Cardiac muscle cell (in vitro differentiated cells and primary cell): ENCODE data around the gene C8A. TPM values are rescaled to one million over a fixed set of nuclear protein-coding genes. Genes with fewer than 3 reads are reported as not detected.
A peak's percentile ranks its signal among the peaks of the same experiment; 100 is the strongest.

ENCODE experiments used
- DNase-seq, 2 donors: peaks; one replicate each; pipeline versions ENCODE4 v3.0.0 to v3.0.0-alpha.2; 2010 to 2017; ENCODE audit warnings: low read depth in 1 of 2, low spot score in 1 of 2
- H3K27ac ChIP-seq: fragments of 200-600 bp; sonication (generic); 2 replicates; pipeline ENCODE4 v1.5.1; 2016
- H3K27me3 ChIP-seq: fragments of 200-600 bp; sonication (generic); 2 replicates; pipeline ENCODE4 v1.6.0; 2016; ENCODE audit warnings: control low read depth
- H3K36me3 ChIP-seq: fragments of 200-600 bp; sonication (generic); 2 replicates; pipeline ENCODE4 v1.5.1; 2016; ENCODE audit warnings: control low read depth
- H3K4me1 ChIP-seq: fragments of 200-600 bp; sonication (generic); 2 replicates; pipeline ENCODE4 v1.8.1; 2017; ENCODE audit warnings: low read depth, mild to moderate bottlenecking, mixed run types
- H3K4me3 ChIP-seq: fragments of 200-600 bp; sonication (generic); 2 replicates; pipeline ENCODE4 v1.5.1; 2016; ENCODE audit warnings: mild to moderate bottlenecking
- H3K9me3 ChIP-seq: fragments of 200-600 bp; sonication (generic); 2 replicates; pipeline ENCODE4 v1.5.1; 2017; ENCODE audit warnings: low read depth, mild to moderate bottlenecking, control low read depth
- polyA plus RNA-seq: library from polyadenylated mRNA; unstranded; fragments of >200 nt; fragmentation: Nextera tagmentation; extraction: Ambion mirVana; gene quantifications from 2 replicates; pipeline ENCODE4 v1.2.1, GENCODE V29; 2016
- total RNA-seq: library from RNA; depleted of rRNA; stranded (reverse); fragments of >200 nt; gene quantifications from 2 replicates; pipeline ENCODE4 v1.2.3, GENCODE V29; 2016
- TF ChIP-seq, protein P1 (sequence below): IDR thresholded peaks from 2 replicates; pipeline ENCODE4 v1.5.1; 2012; ENCODE audit warnings: low read depth, mild to moderate bottlenecking, low read length

Gene C8A
- total and polyA plus RNA-seq, 2 experiments from 2014 or later = not detected

DNA sequence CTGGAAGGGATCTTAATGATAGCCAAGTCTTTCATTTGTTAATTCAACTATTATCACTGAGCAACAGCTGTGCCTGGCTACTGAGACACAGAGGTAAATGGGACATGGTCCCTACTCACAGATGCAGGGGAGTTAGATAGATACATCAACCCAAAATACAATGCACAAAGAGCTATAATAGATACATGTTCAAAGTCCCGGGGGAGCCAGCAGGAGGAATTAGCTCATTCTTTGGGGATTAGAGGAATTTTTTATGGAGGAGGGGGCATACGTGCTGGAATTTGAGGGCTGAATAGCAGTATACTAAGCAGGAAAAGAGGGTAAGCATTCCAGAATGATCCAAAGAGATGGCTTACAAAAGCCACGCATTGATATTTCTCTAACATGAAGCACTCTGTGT, 76.6 kb downstream of the C8A start:
- Histone ChIP-seq H3K36me3 (no peaks in the 10 kb centered on the region), H3K4me1 (no peaks in the 10 kb centered on the region), H3K27ac (no peak overlapping the region), H3K9me3 (no peaks in the 10 kb centered on the region), H3K4me3 (no peak overlapping the region), H3K27me3 (no peaks in the 10 kb centered on the region)
- TF ChIP-seq, protein P1, sequence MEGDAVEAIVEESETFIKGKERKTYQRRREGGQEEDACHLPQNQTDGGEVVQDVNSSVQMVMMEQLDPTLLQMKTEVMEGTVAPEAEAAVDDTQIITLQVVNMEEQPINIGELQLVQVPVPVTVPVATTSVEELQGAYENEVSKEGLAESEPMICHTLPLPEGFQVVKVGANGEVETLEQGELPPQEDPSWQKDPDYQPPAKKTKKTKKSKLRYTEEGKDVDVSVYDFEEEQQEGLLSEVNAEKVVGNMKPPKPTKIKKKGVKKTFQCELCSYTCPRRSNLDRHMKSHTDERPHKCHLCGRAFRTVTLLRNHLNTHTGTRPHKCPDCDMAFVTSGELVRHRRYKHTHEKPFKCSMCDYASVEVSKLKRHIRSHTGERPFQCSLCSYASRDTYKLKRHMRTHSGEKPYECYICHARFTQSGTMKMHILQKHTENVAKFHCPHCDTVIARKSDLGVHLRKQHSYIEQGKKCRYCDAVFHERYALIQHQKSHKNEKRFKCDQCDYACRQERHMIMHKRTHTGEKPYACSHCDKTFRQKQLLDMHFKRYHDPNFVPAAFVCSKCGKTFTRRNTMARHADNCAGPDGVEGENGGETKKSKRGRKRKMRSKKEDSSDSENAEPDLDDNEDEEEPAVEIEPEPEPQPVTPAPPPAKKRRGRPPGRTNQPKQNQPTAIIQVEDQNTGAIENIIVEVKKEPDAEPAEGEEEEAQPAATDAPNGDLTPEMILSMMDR = no peak
- DNase-seq = no peak

DNA sequence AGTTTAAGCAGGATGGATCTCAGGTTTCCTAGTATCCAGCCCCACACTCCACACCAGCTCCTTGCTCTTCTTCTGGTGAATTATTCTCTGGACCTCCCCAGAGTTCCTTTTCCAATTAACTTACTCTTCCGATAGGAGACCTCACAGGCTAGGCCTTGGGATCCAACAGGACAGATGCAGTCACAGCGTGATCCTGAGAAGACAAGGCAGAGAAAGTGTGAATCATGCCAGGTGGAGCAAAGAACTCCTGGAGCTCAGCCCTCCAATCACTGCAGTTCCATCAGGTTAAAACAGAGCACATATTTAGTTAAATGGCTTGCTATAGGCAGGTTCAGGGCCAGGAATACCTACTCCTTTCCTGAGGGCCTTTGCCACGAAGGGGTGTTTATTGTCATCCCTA, 77.1 kb downstream of the C8A start:
- no peak for DNase-seq
- no peaks in the 10 kb centered on the region for H3K9me3 ChIP-seq
- no peaks in the 10 kb centered on the region for H3K4me1 ChIP-seq
- H3K27me3 ChIP-seq = no peaks in the 10 kb centered on the region
- no peak overlapping the region for H3K27ac ChIP-seq
- TF ChIP-seq, protein P1 = no peak
- no peaks in the 10 kb centered on the region for H3K36me3 ChIP-seq
- no peak overlapping the region for H3K4me3 ChIP-seq

DNA sequence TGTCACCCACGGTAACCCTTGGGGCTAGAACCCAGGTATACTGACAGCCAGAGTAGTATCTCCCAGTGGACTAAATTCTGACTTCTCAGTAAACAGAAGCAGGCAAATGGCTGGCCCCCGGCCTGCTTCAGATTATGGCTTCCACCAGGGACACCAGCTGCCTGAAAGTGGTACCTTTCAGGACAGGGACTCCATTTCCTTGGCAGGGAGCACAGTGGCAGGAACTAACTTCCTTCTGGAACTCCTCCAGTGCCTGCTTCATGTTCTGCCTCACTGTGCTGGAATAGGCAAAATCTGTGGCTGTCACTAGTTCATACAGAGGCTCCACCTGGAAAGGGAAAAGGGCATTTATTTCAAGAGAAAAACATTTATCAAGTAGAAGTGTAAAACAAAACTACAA, 78.6 kb downstream of the C8A start:
- Histone ChIP-seq H3K36me3 (no peaks in the 10 kb centered on the region), H3K4me3 (no peak overlapping the region), H3K27me3 (no peaks in the 10 kb centered on the region), H3K9me3 (no peaks in the 10 kb centered on the region), H3K4me1 (no peaks in the 10 kb centered on the region), H3K27ac (no peak overlapping the region)
- DNase-seq = no peak
- TF ChIP-seq, protein P1 = no peak

DNA sequence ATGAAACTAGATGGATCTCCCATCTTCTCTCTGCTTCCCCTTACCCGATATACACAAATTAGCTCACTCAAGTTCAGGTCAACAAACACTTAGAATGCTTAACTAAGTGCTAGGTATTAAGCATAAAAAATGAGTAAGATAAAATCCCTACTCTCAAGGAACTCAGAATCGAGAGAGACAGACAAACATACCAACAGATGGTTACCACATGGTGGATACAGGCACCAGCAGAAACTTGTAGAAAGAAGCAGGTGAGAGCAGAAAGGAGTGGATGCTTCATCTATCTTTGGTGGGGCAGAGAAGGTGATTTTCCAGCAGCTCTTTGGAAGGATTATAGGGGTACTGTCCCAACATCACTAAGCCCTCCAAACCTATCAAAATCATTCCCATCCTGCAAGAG, 79.0 kb downstream of the C8A start:
- Histone ChIP-seq H3K27ac (no peak overlapping the region), H3K4me3 (no peak overlapping the region), H3K36me3 (no peaks in the 10 kb centered on the region), H3K27me3 (no peaks in the 10 kb centered on the region), H3K4me1 (no peaks in the 10 kb centered on the region), H3K9me3 (no peaks in the 10 kb centered on the region)
- no peak for DNase-seq
- TF ChIP-seq, protein P1 = no peak

DNA sequence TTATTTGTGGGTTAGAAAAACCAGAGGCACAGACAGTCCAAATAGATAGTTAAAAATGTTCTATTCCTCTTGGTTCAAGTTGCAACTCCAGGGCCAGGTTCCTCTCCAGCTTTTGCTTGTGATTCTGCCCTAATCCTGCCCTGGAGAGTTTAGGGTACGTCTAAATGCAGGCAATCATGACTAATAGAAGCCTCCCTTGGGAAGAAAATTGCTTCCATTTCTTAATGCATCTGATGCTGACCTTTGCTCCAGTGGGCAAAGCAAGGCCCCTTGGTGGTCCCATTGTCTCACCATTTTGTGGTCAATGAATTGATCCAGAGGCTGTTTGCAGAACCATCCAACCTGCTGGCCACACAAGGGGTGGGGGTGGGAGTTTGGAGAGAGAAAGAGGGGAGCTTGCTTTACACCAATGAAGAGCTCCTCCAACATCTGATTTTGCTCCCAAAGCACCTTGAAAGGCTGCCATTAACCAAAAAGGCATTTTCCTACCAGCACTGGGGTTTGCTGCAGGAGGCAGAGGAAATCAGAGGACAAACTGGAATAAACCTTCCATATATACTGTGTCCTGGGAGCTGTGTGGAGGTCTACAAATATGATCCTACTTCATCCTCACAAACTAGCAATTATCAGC, 79.9 kb downstream of the C8A start:
- H3K36me3 ChIP-seq = no peaks in the 10 kb centered on the region
- TF ChIP-seq, protein P1 = no peak
- H3K9me3 ChIP-seq = no peaks in the 10 kb centered on the region
- peak in 1 of 2 donors; percentile 82 for DNase-seq
- H3K27me3 ChIP-seq = no peaks in the 10 kb centered on the region
- H3K4me1 ChIP-seq = no peaks in the 10 kb centered on the region
- H3K27ac ChIP-seq = no peak overlapping the region
- H3K4me3 ChIP-seq = no peak overlapping the region
